Esophagus muscularis mucosa (tissue), 4 donors: ENCODE data around the gene PTF1A. TPM values are rescaled to one million over a fixed set of nuclear protein-coding genes. Genes with fewer than 3 reads are reported as not detected.

ENCODE experiments used
- DNase-seq: peaks from one replicate; pipeline ENCODE4 v3.0.0-alpha.2; 2017; ENCODE audit errors: extremely low spot score
- H3K27ac ChIP-seq, 4 donors: fragments of 200-600 bp; sonication (generic); replicated peaks in 1 of 4; 1 replicate in 3 of 4; 2 replicates in 1 of 4; pipeline ENCODE4 v1.5.1; 2016 to 2019; ENCODE audit warnings: mild to moderate bottlenecking in 1 of 4
- H3K27me3 ChIP-seq, 4 donors: fragments of 200-600 bp; sonication (generic); one replicate each; pipeline versions ENCODE4 v1.5.1 to v1.6.0; 2016 to 2019
- H3K36me3 ChIP-seq, 4 donors: fragments of 200-600 bp; sonication (generic); one replicate each; pipeline ENCODE4 v1.5.1; 2016 to 2019
- H3K4me1 ChIP-seq, 4 donors: fragments of 200-600 bp; sonication (generic); one replicate each; pipeline ENCODE4 v1.5.1; 2016 to 2019
- H3K4me3 ChIP-seq, 4 donors: fragments of 200-600 bp; sonication (generic); 1 replicate in 2 of 4; 2 replicates in 2 of 4; pipeline ENCODE4 v1.5.1; 2016 to 2019; ENCODE audit warnings: mild to moderate bottlenecking in 4 of 4, moderate library complexity in 1 of 4
- H3K9me3 ChIP-seq, 4 donors: fragments of 200-600 bp; sonication (generic); 1 replicate in 3 of 4; 2 replicates in 1 of 4; pipeline ENCODE4 v1.5.1; 2016 to 2019
- EP300 ChIP-seq: sonication (generic); formaldehyde crosslinking; IDR thresholded peaks from one replicate; pipeline ENCODE4 v1.6.1; 2017; ENCODE audit warnings: antibody characterized with exemption
- POLR2A ChIP-seq: fragments of 450-650 bp; IDR thresholded peaks from one replicate; pipeline ENCODE4 v1.6.1; 2017; ENCODE audit warnings: antibody characterized with exemption, moderate library complexity, mild to moderate bottlenecking, low read depth
- POLR2AphosphoS5 ChIP-seq, 2 donors: sonication (generic); formaldehyde crosslinking; IDR thresholded peaks; one replicate each; pipeline ENCODE4 v1.6.1; 2017; ENCODE audit warnings: antibody characterized with exemption in 2 of 2
- WGBS: methylation state at CpG from one replicate; pipeline ENCODE4 v1.1.5; 2018; 5-methylcytosine and 5-hydroxymethylcytosine counted together
- intact Hi-C: fragments of 100-400 bp; cut with DNase I; formaldehyde crosslinking; loops from one replicate; pipeline ENCODE4 v1.15.1; 2023
- total RNA-seq, 4 donors: library from RNA; depleted of rRNA; stranded (reverse); fragments of >200 nt; gene quantifications; one replicate each; pipeline versions ENCODE4 v1.1.0 to v1.2.1, GENCODE V29; 2016
- TF ChIP-seq, protein P1 (sequence below), 3 experiments: fragments of 200-600 bp in 2 of 3; fragments of 450-650 bp in 1 of 3; sonication (generic) in 2 of 3; IDR thresholded peaks; one replicate each; pipeline ENCODE4 v1.5.1; 2017 to 2019; ENCODE audit warnings: antibody characterized with exemption in 3 of 3, mild to moderate bottlenecking in 2 of 3, moderate library complexity in 1 of 3

PTF1A gene
- total RNA-seq, 4 donors from 2014 or later: not detected

DNA sequence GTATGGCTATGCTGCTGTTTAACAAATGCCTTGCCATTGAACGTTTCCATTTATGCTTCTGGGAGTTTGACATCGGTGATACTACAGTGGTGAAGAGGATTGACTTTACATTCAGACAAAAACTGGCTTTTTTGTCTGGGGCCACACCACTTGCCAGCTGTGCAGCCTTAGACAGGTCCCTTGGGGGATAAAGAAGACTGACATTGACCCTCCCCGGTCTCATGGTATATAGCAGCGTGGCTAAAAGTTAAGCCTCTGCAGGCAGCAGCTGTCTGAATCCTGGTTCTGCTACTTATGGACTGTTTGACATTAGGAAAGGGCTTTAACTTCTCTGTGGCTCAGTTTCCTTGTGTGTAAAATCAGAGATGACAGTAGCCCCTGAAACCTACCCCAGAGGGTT lies 42.0 kb upstream of the PTF1A start:
- intact Hi-C loops: no loop called here
- WGBS: 77% methylated on average over 4 of the region's 4 CpGs
- no peaks in the 10 kb centered on the region for H3K4me1 ChIP-seq

DNA sequence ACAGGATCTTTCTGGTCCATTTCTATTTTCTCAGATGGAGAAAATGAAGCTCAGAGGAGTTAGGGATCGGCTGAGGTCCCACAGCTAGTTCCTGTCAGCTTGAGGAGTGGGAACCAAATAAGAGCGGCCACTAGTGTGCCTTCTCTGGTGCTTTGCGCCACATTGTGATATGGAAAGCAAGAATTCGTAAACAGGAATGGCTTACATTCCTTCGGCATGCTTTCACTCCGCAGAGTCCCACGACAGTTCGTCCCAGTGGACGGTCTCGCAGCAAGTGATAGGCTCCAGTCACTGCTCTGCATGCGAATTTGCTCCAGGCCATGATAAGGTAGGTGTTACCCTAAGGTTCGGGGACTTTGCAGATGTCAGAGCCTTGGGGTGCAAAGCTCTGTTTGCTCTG lies 41.5 kb upstream of the PTF1A start:
- intact Hi-C loops: no loop called here
- H3K27me3 ChIP-seq: peaks cover 0 to 6% (median 0%) of the 10 kb centered on the region in 4 donors
- H3K4me1 ChIP-seq: no peaks in the 10 kb centered on the region
- no peaks in the 10 kb centered on the region for H3K9me3 ChIP-seq
- DNase-seq: no peak
- no peak overlapping the region for H3K4me3 ChIP-seq
- WGBS: 70% methylated on average over 12 of the region's 12 CpGs
- no peaks in the 10 kb centered on the region for H3K36me3 ChIP-seq
- no peak for TF ChIP-seq POLR2A
- TF ChIP-seq EP300: no peak
- TF ChIP-seq, protein P1, sequence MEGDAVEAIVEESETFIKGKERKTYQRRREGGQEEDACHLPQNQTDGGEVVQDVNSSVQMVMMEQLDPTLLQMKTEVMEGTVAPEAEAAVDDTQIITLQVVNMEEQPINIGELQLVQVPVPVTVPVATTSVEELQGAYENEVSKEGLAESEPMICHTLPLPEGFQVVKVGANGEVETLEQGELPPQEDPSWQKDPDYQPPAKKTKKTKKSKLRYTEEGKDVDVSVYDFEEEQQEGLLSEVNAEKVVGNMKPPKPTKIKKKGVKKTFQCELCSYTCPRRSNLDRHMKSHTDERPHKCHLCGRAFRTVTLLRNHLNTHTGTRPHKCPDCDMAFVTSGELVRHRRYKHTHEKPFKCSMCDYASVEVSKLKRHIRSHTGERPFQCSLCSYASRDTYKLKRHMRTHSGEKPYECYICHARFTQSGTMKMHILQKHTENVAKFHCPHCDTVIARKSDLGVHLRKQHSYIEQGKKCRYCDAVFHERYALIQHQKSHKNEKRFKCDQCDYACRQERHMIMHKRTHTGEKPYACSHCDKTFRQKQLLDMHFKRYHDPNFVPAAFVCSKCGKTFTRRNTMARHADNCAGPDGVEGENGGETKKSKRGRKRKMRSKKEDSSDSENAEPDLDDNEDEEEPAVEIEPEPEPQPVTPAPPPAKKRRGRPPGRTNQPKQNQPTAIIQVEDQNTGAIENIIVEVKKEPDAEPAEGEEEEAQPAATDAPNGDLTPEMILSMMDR (IDR thresholded peaks at IDR 0.05): no peak
- TF ChIP-seq POLR2AphosphoS5 (IDR thresholded peaks at IDR 0.05): no peak
- no peak overlapping the region for H3K27ac ChIP-seq

More for the DNA sequence above, 42.0 kb upstream of the PTF1A start:
- no peak for DNase-seq
- no peak overlapping the region for H3K4me3 ChIP-seq
- H3K27me3 ChIP-seq: peaks cover 0 to 4% (median 0%) of the 10 kb centered on the region in 4 donors
- no peaks in the 10 kb centered on the region for H3K9me3 ChIP-seq
- no peak overlapping the region for H3K27ac ChIP-seq
- no peaks in the 10 kb centered on the region for H3K36me3 ChIP-seq
- TF ChIP-seq EP300: no peak
- no peak for TF ChIP-seq POLR2A
- TF ChIP-seq, protein P1 (IDR thresholded peaks at IDR 0.05): no peak
- no peak for TF ChIP-seq POLR2AphosphoS5 (IDR thresholded peaks at IDR 0.05)

DNA sequence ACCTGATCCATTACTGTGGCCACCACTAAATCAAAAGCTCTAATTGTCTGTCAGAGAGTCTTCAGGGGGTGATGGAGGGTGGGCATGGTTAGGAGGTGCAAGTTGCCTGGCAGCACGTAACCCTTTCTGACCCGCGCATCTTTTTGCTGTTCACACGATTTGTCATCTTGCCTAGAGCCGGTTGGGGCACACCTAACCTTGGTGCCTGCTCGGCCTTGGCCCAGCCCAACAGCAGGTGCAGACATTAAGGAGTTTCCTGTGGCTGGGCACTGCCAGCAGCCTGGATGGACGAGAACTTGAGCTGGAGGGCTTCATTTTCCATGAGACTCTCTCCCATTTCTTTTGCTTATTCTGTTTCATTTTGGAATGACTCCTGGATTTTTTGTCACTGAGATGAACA lies 41.0 kb upstream of the PTF1A start:
- intact Hi-C loops: no loop called here
- no peaks in the 10 kb centered on the region for H3K9me3 ChIP-seq
- no peak overlapping the region for H3K4me3 ChIP-seq
- H3K27ac ChIP-seq: no peak overlapping the region
- peaks cover 0 to 6% (median 0%) of the 10 kb centered on the region in 4 donors for H3K27me3 ChIP-seq
- no peaks in the 10 kb centered on the region for H3K4me1 ChIP-seq
- DNase-seq: peak; percentile 62
- TF ChIP-seq EP300 (no peak), POLR2AphosphoS5 (IDR thresholded peaks at IDR 0.05) (no peak), POLR2A (no peak)
- TF ChIP-seq, protein P1 (IDR thresholded peaks at IDR 0.05): no peak
- H3K36me3 ChIP-seq: no peaks in the 10 kb centered on the region
- 80% methylated on average over 7 of the region's 7 CpGs for WGBS

DNA sequence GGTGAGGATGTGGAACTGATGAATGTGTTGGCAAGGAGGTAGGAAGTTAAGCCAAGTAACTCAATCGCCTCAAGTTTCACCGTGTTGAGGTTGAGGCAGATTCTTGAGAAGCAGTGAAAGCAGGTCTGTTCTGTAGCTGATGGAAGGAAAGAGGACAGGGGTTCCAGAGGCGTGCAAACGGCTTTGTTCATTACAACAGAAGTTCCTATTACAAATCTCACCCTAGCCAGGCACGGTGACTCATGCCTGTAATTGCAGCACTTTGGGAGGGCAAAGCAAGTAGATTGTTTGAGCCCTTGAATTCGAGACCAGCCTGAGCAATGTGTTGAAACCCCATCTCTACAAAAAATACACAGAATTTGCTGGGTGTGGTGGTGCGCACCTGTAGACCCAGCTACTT lies 36.9 kb upstream of the PTF1A start:
- H3K4me1 ChIP-seq: peaks cover 4 to 7% (median 5%) of the 10 kb centered on the region in 4 donors
- H3K4me3 ChIP-seq: no peak overlapping the region
- peak; percentile 60 for DNase-seq
- WGBS: 74% methylated on average over 7 of the region's 7 CpGs
- intact Hi-C loops: no loop called here
- no peak for TF ChIP-seq POLR2AphosphoS5 (IDR thresholded peaks at IDR 0.05)
- no peak for TF ChIP-seq POLR2A
- TF ChIP-seq, protein P1 (IDR thresholded peaks at IDR 0.05): no peak
- no peak for TF ChIP-seq EP300
- no peaks in the 10 kb centered on the region for H3K36me3 ChIP-seq
- peaks cover 0 to 19% (median 0%) of the 10 kb centered on the region in 4 donors for H3K27me3 ChIP-seq
- H3K27ac ChIP-seq: no peak overlapping the region
- no peaks in the 10 kb centered on the region for H3K9me3 ChIP-seq
